K562 treated with DMSO at 1 percent for 24 hours (cell line): ENCODE results near the gene MZF1. TPM values are rescaled to one million over a fixed set of nuclear protein-coding genes. Genes with fewer than 3 reads are reported as not detected.

Experiments
- total RNA-seq: library from RNA; unstranded; fragments of 300-600 nt; gene quantifications from 2 replicates; pipeline ENCODE4 v1.2.3, GENCODE V29; 2022; ENCODE audit warnings: low read depth; ENCODE audit not compliant: insufficient read depth

The MZF1 gene
- 20.4 and 23.0 TPM in 2 replicates for total RNA-seq

GRCh38 chr19:58572818-58573657 is at the start of gene MZF1:
Gene MZF1 (minus strand): TSS chr19:58573335. CDS start chr19:58571389, 1,946 bp downstream.

GRCh38 chr19:58558066-58558622 is 15.0 kb downstream of the MZF1 start, which contains the start of gene UBE2M:
Gene UBE2M (minus strand): TSS chr19:58558611. CDS start chr19:58558381, 230 bp downstream.

DNA sequence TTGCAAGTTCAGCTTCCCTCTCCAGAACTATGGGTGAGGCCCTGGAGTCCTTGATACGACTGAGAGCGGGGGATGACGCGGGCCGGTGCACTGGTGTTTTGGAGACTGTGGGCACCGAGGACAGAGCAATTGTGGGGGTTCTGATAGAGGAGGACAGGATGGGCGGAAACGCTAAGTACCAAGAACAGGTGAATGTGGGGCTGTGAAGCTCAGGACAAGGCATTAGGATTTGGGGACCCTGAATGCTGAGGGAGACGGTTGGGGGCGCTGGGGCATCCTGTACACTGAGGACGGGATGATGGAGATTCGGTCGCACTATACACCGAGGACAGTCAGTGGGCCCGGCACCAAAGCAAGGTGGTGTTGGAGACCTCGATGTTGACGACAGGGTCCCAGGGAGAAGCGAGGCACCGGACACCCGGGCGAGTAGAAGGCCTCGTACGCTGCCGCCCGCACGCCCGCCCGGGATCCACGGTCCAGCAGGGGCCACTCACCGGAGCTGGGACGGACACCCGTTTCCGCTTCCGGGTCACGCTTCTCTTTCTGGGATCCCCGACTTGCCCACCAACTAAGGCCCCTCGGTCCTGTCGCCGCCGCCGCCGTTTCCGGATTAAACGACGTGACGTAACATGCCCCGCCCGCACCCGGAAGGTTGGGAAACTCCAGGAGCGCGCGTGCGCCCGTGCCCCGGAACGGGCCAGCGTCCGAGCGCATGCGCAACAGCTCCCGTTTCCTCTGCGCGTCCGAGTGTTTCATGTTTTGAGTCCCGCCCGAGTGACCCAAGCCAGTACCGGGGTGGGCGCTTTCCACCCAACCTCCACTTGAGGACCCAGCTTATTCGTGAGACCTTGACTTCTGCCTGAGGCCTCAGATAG is 18.4 kb downstream of the MZF1 start, which contains the start of gene CHMP2A:
Gene CHMP2A (minus strand): TSS at position 612 of the 875 bp plus-strand sequence. CDS start 893 bp downstream, outside the sequence.

GRCh38 chr19:58543826-58544590 is 29.1 kb downstream of the MZF1 start, which contains the start of gene TRIM28:
Gene TRIM28 (plus strand): TSS chr19:58544064. CDS start chr19:58544758, 694 bp downstream.

DNA sequence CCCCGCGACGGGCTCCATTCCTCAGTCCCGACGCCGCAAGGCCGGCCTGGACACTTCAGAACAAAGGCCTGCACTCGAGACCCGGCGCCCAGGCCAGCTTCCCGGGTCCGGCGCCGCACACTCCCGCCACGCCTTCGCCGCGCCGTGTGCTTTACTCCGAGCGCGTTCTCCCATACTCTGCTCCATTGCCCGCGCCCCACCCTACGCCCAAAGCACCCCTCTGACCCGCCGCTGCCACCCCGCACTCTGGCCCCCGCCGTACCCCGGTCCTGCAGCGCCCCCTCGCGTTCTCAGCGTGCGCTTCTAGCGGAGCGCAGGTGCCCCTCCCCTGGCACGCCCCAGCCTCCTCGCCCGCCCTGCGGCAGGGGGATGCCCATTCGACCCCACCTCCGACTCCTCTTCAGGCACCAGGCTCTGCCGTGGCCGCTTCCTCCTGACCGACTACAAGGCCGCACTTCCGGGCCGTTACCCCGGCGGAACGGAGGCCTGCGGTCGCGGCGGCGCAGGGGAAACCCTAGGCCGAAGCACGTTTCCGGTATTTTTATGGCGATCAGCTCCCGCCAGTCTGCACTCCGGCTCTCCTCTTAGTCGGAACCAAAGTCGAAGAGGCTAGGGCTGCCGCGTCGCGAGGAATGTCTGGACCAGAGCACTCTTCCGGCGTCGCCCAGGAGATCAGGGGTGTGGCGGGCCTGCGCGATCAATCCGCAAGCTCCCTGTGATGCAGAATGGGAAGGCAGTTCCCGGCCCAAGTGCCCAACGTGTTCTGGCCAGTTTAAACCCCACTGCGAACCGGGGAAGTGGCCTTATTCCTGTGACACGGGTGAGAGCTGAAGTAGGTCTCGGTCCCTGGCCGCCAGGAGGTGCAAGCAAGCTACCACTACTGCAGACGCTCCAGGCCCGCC is 53.5 kb downstream of the MZF1 start, which contains the start of gene ZBTB45:
Gene ZBTB45 (minus strand): TSS at position 456 of the 902 bp plus-strand sequence. CDS start 2,137 bp downstream, outside the sequence.

Other genes with a start within 250 kb of the MZF1 start
- 2.2 and 3.1 TPM in 2 replicates for gene ZSCAN22, start 246.3 kb downstream of the MZF1 start, total RNA-seq
- gene A1BG, start 219.8 kb downstream of the MZF1 start, total RNA-seq, result 53.9 and 61.3 TPM in 2 replicates
- gene ZNF497, start 210.6 kb downstream of the MZF1 start, total RNA-seq, result 6.2 and 6.8 TPM in 2 replicates
- 5.8 and 6.7 TPM in 2 replicates for gene ZNF837, start 192.3 kb downstream of the MZF1 start, total RNA-seq
- 5,699 and 5,966 TPM in 2 replicates for gene RPS5, start 186.1 kb downstream of the MZF1 start, total RNA-seq
- not detected in 2 replicates for gene RNF225, start 177.7 kb downstream of the MZF1 start, total RNA-seq
- gene ZNF584, start 164.7 kb downstream of the MZF1 start, total RNA-seq, result 31.3 and 34.8 TPM in 2 replicates
- gene ZNF132, start 133.2 kb downstream of the MZF1 start, total RNA-seq, result 0.44 and 1.00 TPM in 2 replicates
- gene ZNF324B, start 121.7 kb downstream of the MZF1 start, total RNA-seq, result 7.5 and 10.6 TPM in 2 replicates
- 16.9 and 19.2 TPM in 2 replicates for gene ZNF324, start 106.3 kb downstream of the MZF1 start, total RNA-seq
- 15.2 and 15.7 TPM in 2 replicates for gene ZNF446, start 97.0 kb downstream of the MZF1 start, total RNA-seq
- gene SLC27A5, start 61.3 kb downstream of the MZF1 start, total RNA-seq, result 19.7 and 26.5 TPM in 2 replicates
- 20.5 and 25.2 TPM in 2 replicates for gene ZBTB45, start 53.5 kb downstream of the MZF1 start, total RNA-seq
- gene TRIM28, start 29.3 kb downstream of the MZF1 start, total RNA-seq, result 902 and 994 TPM in 2 replicates
- gene CHMP2A, start 18.2 kb downstream of the MZF1 start, total RNA-seq, result 154 and 169 TPM in 2 replicates
- gene UBE2M, start 14.7 kb downstream of the MZF1 start, total RNA-seq, result 151 and 152 TPM in 2 replicates